ENCODE data around the gene CARD6.
"Not testable (repeated sequence)": the region's sequence is repeated elsewhere in the genome, so short reads cannot be mapped to it uniquely, and the experiment has no call there.

Gene CARD6

DNA sequence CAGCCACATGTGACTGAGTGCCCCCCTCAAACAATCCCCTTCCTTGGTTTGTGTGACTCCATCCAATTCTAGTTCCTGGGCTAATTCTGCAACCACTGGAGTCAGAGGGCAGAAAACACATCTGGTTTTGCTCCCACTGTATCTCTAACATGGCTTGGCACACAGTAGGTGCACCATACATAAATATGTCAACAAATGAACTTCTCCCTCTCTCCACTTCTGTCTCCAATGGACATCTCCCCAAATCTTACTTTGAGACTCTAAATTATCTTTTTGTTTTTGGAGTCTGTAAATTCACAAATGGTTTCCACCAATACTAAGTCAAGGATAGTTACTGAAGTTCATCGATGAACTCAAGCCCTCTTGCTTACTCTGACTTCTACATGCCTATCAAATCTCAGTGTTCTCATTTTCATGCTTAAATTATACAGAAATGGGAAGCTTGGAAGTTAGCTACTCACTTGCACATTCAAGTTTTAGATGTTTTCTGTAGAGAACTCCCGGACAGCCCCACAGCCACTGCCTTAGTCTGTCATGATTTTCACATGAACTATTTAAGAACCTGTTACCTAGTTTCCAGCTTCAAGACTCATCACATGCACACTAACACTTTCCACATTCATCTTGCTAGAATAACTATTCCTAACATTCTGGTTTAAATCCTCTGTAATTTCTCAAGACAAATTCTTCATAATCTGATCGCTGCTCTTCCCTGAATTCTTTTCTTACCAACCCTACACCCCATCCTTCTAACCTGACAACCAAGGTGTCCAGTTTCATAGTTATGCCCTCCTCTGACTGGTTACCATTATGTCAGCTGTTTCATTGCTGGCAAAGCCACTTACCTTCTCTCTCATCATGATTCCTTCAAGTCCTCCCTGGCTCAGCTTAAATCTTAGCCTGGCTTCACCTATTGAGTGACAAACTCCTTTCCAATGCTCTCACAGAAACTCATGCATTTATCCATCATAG lies 12.2 kb upstream of the CARD6 start:
- DNase-seq = no peak

DNA sequence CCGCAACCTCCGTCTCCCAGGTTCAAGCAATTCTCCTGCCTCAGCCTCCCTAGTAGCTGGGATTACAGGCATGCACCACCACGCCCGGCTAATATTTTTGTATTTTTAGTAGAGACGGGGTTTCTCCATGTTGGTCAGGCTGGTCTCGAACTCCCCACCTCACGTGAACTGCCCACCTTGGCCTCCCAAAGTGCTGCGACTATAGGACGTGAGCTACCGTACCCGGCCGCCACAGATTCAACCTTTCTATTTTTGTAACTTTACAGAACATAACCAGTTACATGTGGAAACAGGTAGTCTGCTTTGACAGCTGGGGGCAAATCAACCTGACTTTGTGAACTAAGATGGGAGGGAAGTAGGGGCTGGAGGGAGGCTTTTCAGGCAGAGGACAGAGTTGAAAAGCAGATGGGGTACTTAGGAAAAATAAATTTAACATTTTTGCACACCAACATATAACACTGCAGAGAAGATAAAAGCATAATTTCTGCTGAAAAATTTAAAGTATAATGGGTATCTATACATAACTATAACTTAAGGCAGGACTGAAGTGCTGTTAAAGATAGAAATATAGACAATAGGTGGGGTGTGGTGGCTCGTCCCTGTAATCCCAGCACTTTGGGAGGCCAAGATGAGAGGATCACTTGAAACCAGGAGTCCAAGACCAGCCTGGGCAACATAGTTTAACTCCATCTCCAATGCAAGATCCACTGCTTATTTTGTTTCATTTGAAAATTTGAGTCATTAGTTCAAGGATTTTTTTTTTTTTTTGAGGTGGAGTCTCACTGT lies 11.2 kb upstream of the CARD6 start:
- DNase-seq = no peak

DNA sequence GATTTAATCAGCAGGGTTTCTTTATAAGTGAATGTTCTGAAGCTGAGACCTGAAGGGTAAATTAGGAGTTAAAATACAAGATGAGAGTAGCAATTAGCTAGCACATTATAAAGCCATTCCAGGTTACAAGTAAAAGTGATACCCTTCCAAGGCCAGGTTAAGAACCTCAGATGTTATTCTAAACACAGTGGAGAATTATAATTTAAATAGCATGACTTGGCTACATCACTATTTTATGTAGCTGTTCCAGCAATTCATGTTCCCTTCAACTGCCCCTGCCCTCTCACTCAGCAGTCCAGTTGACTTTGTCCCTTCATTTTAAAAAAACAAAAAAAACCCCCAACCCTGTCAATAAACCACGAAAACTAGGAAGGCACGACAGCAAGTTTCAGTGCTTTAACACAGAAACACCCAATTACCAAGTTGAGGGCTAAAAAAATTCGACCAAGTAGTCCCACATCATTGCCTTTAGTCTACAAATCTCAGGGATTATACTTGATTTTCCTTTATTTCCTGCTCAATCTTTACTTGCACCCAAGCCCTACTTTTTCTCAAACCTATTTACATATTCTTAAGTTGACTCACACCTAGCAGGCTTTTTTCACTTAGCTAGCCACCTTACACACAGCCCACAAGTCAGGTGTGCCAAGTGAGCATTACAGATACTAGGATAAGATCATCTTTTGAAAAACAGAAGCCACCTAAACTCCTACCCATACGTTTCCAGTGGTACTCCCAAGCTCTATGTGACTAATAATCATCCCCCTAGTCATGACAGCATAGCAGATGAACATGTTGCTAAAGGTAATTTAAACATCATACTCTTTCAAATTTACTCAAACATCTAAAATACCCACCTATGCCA lies 9.6 kb upstream of the CARD6 start:
- DNase-seq = no peak

DNA sequence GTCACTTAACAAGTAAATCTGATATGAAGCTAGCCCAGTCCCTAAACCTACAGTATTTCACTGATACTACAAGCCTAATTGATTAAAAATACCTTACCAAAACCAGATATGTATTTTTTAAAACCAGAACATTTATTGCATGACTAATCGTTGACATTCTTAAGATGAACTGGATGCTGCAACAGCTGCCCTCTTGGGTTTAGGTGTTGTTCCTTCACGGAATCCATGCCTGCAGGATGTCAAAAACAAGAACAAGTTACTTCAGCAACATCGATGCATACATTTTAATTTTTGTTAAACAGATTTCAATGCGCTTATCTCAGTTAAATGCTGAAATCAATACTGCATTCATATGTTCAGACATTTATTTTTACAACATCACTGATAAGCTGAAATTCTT lies 8.8 kb upstream of the CARD6 start:
- DNase-seq = no peak

DNA sequence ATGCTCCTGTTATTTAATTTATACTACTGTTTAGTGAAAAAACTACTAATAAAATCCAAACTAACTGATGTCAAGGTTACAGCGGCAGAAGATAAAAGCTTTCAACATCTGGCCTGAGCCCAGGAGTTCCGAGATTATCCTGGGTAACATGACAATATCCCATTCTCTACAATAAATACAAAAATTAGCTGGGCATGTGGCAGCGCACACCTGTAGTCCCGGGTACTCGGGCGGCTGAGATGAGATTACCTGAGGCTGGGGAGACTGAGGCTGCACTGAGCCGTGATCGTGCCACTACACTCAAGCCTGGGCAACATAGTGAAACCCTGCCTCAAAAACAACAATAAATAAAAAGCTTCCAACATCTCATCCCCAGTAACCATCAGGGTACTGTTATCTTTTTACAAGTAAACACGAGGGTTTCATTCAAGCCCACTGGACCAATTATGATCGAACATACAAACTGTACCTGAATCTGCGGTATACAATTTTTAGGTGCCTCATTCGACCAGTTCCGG lies 7.4 kb upstream of the CARD6 start:
- no peak for DNase-seq

DNA sequence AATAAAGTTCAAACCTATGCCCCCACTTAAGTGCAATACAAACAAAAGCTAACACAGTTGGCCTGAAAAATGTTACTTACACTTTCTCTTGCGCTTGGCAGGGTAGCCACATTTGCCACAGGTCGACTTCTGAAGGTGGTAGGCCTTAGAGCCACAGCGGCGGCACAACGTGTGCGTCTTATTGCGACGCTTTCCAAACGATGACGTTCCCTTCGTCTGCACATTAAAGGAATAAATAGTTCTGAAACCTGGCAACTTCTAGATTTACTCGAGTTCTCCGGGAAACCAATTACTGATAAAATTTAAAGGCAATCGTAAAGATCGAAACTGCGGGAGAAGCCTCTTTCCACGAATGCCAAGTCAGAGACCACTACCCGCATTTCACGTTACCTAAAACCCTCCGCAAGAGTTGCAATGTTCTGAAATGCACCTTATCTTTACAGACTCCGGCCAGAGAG lies 6.7 kb upstream of the CARD6 start:
- peak; percentile 38 to 53 (median 47) for DNase-seq

DNA sequence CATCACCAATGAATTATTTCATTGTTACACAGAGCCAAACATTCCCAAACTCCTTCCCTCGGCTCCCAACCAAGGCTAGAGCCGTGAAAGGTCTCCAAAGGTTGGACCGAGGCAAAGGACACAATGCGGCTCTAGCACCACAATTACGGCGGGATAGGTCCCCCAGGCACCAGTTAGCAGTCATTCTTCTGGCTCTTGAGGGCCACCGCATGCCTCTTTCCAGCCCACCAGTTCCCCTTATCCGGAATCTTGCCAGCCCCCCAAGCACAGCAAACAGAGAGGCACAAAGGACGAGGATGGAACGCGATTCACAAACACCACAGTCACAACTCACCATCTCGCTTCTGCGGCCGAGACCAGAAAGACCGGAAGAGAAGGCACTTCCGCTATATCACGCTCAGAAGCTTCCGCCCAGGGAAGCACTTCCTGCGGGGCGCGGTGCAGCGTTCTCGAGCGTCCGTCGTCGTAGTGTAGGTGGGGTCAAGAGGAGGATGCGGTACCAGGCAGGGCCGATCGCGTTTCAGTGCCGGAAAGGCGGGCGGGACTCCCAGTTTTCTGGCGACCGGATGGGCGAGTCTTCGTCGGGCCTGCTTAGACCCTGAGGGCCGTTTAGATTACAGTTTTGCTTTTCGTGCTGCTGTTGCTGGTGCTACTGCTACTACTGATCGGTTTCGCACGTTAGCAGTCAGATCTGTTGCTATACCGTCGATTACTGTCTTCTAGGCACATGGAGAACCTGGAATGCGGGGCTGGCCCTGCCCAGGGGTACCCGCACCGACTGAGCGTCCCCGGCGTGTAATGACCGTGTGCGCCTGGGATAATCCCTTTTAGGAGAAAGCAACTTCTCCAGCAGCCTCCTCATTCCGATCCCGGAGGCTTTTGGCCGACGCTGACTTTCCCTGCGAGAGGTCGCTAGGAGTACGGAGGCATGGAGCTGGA lies 6.0 kb upstream of the CARD6 start, which contains the start of gene RPL37:
TSS of gene RPL37 (minus strand) at position 374 of the 939 bp plus-strand sequence. CDS start at position 337, 37 bp downstream.
- DNase-seq = peak; percentile 95 to 98 (median 98)

DNA sequence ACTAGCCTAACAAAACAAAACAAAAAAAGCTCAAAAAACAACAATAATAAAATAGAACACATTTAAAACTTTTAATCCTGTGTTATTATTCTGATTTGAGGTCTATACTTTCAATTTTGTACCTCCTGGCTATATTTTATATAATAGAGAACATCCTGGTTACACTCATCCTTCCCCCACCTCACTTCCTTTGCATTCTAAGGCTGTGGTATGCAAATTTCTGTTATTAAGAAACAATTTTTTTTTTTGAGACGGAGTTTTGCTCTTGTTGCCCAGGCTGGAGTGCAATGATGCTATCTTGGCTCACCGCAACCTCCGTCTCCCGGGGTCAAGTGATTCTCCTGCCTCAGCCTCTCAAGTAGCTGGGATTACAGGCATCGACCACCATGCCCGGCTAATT lies 3.1 kb upstream of the CARD6 start:
- DNase-seq = no peak

DNA sequence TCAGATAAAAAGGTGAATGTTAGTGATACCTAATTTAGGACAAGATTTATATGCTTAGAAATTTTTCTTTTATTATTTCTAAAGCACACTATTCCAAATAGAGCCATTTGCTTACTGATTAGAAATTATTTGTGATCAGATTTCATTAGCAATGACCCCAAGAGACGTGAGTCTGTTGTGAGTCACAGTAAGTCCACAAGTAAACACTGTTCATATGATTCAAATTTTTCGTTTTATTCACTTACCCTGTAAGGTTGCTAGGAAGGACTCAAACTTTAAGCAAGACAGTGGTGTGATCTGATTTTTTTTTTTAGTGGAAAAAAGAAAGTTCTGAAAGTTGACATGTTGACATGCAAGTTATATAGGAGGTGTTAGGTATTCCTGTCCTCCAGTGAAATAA lies 1.2 kb downstream of the CARD6 start:
- peak in 1 of 4 experiments; percentile 30 for DNase-seq

DNA sequence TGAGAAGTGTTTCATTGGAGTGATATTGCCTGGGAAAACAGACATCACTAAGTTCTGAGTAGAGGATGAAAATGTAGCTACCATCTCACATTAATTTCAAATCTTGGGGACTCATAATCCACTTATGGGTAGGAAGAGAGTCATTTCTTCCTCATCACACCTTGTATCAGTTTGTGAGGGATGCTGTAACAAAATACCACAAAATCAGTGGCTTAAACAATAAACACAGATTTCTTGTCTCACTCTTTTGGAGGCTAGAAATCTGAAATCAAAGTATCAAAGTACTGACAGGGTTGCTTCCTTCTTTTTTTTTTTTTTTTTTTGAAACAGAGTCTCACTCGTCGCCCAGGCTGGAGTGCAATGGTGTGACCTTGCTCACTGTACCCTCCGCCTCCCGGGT lies 3.4 kb downstream of the CARD6 start:
- DNase-seq = no peak

DNA sequence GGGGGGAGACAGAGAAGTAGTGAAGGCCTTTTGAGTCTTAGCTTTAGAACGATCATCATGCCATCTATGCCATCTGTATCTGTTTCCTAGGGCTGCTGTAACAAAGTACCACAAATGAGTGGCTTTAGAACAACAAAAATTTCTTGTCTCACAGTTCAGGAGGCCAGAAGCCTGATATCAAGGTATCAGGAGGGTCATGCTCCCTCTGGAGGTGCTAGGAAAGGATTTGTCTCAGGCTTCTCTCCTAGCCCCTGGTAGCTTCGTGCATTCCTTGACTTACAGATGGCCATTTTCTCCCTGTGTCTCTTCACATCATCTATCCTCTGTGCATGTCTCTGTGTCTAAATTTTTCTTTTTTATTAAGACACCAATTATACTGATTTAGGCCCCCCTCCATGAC lies 5.2 kb downstream of the CARD6 start:
- DNase-seq = no peak

DNA sequence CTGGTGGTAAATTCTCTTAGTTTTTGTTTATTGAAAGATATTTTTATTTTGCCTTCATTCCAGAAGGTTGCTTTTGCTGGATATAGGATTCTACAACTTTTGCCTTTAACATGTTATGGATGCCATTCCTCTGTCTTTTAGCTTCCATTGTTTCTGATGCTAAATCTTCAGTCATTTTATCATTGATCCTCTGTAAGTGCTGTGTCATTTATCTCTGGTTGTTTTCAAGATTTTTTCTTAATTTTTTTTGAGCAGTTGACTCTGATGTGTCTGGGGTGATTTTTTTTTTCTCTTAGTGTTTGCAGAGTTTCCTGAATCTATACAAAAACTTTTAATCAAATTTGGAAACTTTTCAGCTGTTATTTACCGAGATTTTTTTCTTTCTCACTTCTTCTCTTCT lies 6.4 kb downstream of the CARD6 start:
- DNase-seq = no peak

DNA sequence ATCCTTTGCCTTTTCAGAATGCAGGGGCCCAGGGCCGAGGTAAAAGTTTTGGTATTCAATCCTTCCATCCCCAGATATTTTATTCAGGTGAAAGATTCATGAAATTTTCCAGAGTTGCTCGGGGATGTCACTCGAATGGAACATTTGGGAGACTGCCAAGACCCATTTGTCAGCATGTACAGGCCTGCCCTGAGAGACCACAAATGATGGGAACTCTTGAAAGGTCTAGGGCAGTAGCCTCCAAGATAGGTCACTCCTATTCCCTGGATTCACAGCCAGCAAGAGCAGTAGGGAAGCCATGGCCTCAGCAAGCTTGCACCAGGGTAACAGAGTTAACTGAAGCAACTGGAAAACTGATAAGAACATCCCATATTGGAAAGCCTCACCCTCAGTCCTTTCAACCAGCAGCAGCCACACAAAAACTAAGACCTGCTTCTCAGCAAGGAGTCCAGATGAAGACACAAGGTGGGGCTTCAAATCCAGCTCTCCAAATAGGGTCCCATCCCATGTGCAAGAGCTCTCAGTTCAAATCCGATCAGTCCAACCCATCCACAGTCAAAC lies 12.5 kb downstream of the CARD6 start:
- DNase-seq = no peak

DNA sequence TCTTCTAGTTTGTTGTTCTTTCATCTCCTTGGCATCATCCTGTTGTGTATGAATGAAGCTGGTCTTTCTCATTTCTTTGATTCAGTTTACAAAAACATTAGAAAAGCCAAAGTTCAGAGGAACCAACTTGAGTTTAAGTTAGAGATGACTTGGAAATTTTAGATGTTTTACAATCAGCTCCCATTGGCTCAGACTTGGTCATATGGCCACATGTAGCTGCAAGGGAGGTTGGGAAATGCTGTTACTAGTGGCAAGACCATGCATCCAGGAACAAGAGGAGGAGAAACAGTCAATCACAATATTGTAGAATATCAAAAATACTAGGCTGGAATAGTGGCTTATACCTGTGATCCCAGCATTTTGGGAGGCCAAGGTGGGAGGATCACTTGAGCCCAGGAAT lies 19.5 kb downstream of the CARD6 start:
- no peak for DNase-seq

DNA sequence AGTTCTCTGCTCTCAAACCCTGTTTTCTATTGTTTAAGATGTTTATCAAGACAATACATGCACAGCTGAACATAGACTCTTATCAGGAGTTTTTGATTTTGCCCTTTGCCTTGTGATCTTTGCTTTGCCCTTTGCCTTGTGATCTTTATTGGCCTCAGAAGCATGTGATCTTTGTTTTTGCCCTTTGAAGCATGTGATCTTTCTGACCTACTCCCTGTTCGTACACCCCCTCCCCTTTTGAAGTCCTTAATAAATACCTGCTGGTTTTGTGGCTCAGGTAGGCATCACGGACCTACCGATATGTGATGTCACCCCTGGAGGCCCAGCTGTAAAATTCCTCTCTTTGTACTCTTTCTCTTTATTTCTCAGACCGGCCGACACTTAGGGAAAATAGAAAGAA lies 23.8 kb downstream of the CARD6 start:
- DNase-seq = not testable (repeated sequence)

DNA sequence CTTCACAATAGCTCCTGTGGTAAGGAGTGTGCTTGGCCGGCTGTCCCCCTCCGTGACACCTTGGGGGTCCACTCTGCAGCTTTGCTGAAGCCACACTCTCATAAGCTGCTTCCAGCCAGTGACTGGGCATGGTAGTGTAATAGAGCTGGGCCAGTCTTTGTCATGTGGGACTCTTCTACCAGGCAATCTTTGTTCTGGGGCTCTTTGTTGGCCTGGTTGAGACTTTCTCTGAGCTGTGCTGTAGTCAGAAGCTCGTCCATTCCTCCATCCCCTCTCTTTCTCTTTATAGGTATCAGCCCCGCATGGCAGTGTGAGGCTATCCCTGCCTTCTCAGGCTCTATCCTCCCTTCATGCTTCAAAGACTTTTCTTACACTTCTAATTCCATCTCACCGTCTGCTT lies 25.7 kb downstream of the CARD6 start:
- no peak for DNase-seq

DNA sequence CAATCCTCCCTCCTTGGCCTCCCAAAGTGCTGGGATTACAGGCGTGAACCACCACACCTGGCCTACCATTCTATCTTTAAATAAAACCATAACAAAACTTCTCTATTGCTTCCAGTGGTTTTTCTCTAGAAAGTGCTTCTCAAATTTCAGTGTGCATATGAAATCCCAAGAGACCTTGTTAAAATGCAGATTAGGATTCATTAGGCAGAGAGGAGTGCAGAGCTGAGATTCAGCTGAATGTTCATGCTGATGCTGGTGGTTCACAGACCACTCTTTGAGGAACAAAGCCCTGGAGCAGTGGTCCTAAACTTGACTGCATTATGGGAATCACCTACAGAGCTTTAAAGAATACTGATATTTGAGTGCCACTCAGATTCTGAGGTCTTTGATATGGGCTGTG lies 28.2 kb downstream of the CARD6 start:
- no peak for DNase-seq

DNA sequence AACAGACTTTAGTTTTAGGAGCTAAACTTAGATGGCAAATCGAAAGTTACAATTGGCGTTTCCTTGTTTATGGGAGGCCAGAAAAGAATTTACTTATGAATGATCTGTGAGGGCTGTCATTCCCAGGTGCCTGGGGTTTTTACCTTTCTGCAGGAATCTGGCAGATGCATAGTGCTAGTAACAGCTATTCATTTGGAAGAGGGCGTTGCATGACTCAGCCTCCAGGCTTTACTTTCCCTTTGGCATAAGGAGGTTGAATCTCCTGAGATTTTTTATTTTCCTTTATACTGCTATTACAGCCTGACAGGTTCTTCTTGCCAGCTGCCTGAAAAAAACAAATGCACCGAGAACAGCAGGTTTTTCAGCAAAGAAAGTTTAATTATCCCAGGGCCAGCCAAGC lies 30.0 kb downstream of the CARD6 start:
- DNase-seq = no peak

DNA sequence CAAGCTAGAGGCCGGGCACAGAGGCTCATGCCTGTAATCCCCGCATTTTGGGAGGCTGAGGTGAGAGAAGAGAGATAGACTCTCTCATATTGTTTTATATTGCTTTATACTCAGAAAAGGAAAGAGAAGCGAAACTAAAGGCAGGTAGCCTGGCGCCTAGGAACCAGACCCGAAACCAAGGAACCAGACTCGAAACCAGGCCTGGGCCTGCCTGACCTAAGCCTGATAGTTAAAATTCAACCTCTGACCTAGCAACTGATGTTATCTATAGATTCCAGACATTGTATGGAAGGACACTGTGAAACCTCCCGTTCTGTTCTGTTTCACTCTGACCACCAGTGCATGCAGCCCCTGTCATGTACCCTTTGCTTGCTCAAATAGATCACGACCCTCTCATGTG lies 31.1 kb downstream of the CARD6 start:
- not testable (repeated sequence) for DNase-seq

DNA sequence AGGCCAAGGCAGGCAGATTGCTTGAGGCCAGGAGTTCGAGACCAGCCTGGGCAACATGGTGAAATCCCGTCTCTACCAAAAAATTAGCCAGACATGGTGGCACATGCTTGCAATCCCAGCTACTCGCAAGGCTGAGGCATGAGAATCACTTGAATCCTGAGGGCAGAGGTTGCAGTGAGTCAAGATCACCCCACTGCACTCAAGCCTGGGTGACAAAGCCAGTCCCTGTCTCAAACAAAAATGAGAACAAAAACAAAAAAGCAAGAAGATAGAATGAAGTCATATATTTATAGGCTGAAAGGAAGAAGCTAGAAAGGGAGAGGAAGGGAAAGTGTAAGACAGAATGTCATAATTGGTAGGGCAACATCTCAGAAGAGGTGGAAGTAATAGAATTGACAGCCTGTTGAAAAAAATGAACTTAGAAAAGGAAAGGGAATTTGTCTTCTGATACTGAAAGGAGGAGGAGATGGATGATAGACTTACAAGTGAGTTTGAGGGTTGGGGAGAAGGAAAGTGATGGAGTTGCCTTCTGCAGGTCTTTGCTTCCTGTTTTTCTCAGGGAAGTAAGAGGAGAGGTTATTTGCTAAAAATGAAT lies 32.2 kb downstream of the CARD6 start:
- peak; percentile 9 to 57 (median 32) for DNase-seq
